NOMO-1 treated with dmso at 0.1 percent for 144 hours (cell line): Measurements from ENCODE around the gene BRINP2.
A peak's percentile ranks its signal among the peaks of the same experiment; 100 is the strongest.

ENCODE experiments used
- DNase-seq: peaks from one replicate; lab custom pipeline; 2025; ENCODE audit not compliant: unreplicated experiment; lab: John Stamatoyannopoulos, UW

BRINP2 gene

GRCh38 chr1:177219554-177220458 is 49.0 kb downstream of the BRINP2 start:
- DNase-seq: no peak

DNA sequence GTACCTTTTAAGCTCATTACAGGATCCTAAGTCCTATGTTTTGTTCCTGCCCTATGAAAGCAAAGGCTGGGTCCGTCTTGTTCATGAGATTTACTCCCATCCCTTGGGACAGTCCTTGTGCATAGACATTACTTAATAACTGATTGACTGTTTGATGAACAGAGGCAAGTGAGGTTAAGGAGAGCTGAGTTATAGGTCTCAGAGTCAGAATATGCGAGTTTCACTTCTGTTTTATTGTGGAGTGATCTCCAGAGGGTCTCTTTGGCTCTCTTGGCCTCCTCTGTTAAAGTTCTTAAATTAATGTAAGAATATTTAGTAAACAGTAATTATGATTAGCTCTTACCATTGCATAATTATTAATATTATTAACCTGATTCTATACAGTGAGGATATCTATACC is 52.6 kb downstream of the BRINP2 start:
- no peak for DNase-seq

- no peak for DNase-seq
Measured at GRCh38 chr1:177227978-177228692, 57.4 kb downstream of the BRINP2 start.

- no peak for DNase-seq
Measured at GRCh38 chr1:177228693-177229065, 57.9 kb downstream of the BRINP2 start.

DNA sequence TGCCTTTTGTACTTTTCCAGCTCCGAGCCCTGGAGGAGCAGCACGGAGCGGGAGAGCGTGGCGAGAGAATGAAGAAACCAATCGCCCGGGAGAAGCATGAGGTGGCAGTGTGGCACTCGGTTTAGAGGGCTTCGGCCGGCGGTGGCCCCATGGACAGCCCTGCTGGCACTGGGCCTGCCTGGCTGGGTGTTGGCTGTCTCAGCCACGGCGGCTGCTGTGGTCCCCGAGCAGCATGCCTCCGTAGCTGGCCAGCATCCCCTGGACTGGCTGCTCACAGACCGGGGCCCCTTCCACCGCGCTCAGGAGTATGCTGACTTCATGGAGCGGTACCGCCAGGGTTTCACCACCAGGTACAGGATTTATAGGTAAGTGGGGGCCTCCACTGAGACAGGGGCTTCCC is 59.0 kb downstream of the BRINP2 start:
- no peak for DNase-seq

DNA sequence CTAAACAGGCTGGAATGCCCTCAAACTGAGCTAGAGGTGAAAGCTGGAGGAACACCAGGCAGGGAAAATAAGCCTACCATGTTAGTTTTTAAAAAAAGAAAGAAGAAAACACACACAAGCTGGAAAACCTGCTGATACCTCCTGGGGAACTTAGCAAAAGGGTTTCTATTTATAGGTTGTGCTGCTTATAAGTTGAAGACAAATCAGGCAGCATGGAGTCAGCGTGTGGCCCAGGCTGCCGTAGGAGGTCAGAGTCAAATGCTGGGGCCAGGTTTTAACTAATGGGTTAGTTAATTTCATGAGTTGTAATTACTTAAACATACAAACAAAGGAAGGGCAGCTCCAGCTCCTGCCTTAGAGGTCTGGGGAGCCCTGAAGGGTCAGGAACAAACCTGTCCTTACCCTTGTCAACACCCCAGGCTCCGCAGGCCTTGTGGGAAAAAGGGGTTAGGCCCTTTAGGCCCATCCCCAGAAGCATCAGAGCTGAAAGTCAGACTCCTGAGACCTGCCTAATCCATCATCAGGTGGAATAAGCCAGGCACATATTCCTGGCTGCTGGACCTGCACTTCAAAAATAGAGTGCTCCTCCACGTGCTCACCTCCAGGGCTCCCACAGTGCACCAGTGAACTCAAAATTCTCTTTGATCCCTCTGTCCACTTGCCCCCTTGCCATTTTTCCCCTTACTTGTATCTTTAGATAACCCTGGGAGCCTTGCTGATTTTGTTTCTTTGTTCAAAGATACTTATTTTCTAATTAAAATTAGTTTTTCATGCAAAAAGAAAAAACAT is 59.7 kb downstream of the BRINP2 start:
- no peak for DNase-seq

DNA sequence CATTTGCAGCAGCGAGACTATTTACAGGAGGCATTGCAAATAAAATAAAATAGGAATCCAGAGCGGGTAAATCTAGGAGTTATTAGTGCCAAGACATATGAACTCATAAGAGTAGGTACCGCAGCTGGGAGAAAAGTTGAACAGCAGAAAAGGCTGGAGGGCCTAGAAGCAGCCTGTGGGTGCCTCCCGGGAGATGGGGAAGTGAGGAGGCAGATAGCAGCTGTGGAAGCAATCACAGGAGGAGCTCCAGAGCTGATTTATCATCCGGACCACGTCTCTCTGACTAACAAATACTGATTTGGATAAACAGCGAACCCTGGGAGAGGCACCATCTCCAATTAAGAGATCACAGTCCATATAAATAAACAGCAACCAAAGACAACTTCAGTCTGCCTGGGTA is 64.6 kb downstream of the BRINP2 start:
- no peak for DNase-seq

DNA sequence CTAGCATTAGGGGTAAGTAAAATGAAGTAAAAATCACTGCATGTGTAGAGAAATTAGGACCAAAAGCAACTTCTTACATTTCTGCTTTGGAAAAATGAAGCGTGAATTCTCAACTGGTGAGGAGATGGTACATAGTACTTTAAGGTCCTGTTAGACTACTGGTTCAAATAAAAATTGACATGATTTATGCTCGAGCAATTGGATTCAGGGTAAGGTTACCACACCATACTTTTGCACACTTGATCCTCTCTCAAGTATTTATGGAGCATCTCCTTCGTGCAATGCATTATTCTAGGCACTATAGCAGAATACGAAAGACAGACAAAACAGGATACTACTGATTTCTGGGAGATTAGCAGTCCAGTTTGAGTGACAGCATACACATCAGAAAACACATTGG is 66.2 kb downstream of the BRINP2 start:
- no peak for DNase-seq

GRCh38 chr1:177238967-177239366 is 68.2 kb downstream of the BRINP2 start:
- DNase-seq: no peak

GRCh38 chr1:177239792-177240191 is 69.0 kb downstream of the BRINP2 start:
- no peak for DNase-seq

GRCh38 chr1:177243773-177244172 is 73.0 kb downstream of the BRINP2 start:
- DNase-seq: no peak

DNA sequence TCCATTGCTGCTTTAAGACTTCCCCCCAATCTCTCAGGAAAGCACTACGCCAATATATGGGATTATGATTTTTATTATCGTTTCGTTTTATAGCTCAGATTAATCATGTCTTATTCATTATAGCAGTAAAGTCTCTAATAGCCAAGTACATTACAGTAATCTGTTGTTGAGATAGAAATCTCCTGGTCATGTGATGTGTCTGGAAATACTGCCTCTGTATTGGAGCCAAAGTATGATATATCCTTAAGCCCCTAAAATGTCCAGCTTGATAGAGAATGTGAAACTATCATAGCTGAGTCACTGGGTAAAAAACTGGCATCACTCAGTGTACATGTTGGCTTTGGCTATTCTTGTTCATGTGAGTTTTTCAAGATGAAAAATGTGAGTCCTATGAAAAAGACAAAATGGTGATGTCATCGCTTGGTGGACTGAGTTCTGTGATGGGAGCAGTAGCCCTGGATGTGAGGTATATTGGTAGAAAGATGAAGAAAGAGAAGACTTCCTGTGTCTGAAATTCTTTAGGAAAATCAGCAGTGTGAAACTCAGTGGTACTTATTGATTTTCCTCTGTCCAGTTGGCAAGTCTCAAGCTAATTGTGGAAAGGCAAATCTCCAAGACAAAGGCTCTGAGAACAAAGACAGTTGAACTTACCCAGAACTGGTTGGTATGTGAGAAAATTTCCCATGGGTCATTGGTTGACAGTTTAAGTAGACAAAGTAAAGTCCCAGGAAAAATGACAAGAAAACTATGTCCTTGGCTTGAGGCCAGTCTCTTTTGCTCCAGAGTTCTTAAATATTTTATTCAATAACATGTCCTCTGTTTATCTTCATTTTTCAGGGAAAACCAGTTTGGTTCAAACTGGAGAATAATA is 76.2 kb downstream of the BRINP2 start:
- no peak for DNase-seq

GRCh38 chr1:177247623-177248176 is 76.9 kb downstream of the BRINP2 start:
- no peak for DNase-seq

DNA sequence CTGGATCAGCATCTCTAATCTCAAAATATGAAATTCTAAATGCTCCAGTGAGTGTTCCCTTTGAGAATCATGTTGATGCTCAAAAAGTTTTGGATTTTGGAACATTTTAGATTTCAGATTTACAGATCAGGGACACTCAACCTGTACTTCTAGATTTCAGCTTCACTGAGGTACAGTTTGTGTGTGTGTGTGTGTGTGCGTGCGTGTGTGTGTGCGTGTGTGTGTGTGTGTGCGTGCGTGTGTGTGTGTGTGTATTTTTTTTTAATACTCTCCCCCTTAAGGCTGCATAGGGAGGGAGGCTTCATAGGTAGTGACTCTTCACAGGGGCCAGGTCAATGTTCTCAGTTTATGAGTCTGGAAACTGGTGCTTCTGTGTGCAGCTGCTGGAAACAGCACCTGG is 77.5 kb downstream of the BRINP2 start:
- no peak for DNase-seq

DNA sequence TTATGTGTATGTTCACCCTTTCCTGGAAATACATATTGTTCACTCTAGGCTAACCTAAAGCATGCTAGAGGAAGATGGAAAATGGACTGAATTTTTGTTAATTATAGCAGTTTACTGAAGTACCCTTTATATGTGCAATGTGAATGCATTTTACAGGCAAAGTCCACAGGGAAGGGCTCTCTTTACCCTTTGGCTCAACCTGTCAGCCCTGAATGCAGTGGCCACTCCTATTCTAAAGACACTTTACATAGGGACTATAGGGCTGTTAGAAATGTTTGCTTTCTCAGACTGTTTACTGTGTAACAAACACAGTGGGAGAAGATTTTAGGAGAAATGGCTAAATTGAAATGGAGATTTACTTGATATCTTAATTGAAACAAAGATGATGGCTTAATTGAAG is 78.5 kb downstream of the BRINP2 start:
- no peak for DNase-seq

GRCh38 chr1:177252877-177253276 is 82.1 kb downstream of the BRINP2 start:
- DNase-seq: no peak

DNA sequence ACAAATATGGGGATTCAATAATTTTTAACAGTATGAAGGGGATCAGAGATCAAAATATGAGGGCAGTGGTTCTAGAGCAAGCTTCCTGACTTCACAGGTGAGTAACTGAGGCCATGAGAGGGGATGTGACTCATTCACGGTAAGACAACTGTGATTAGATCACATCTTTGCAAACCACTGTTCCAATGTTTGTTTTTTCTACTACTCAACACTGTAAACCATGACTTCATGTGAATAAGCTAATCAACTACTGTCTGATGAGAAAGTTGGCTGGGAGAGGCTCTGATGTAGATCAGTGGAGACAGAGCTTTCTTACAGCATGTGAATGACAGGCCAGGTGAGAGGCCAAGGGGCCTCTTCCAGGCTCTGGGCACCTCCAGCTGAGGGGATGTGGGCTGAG is 84.7 kb downstream of the BRINP2 start:
- no peak for DNase-seq

DNA sequence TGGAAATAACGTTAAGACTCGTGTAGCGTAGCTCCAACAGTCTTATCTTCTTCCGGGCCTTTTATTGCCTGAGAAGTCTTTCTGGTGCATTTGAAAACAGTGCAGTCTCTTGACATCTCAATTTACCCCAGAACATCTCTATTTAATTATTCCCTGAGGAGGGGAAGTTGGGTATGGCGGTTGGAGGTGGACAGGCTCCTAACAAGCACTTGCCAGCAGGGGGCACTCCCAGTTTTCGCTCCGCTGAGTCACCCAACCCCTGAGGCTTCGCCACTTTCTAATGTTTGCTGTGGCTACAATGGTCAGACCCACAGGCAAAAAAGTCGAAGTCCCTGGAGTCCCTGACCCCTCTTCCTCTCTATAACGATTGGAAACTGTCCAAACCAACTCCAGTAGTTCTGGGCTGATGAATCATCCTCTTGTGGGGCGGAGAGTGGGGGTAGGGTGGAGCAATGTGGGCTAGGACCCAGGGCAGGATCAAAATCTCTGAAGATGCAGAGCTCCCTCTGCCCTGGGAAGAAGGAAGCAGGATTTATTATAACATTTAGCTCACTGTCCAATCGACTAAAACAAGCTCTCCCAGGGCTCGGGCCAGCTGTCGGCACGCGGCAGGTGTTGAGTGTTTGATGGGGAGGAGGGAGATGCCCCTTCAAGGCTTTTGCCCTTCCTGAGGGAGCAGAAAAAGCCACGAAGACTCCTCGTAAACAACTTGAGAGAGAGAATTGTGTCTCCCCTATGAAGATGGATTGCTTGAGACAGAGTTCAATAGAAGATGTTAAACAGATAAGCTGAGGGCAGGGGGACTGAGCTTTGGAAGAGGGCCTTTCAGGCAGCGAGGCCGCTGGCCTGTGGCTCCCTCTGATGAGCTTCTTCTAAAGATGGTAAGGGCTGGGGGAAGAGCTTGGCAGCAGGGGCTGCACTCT is 85.7 kb downstream of the BRINP2 start:
- peak; percentile 15 for DNase-seq

DNA sequence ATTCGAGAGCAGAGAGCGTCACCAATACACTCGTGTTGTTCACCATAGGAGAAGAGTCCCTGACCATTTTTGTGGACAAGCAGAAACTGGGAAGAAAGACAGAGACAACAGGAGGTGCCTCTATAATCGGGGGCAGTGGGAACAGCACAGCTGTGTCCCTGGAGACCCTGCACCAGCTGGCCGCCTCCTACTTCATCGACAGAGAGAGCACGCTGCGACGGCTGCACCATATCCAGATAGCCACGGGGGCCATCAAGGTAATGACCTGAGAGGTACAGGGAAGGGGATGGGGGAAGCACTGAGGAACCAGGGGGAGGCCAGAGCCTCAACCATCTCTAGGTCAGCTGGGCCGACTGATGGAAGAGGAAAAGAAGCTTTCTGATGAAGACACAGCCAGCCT is 86.4 kb downstream of the BRINP2 start:
- DNase-seq: no peak
